SU-DHL-6 (cell line): ENCODE data around the gene AIFM1.

Experiments used
- CTCF ChIP-seq: fragments of 200-600 bp; sonication (generic); IDR thresholded peaks from one replicate; pipeline ENCODE4 v1.5.1; 2017; ENCODE audit warnings: antibody characterized with exemption, mild to moderate bottlenecking, low read length, moderate library complexity; ENCODE audit not compliant: insufficient read depth, poor library complexity, severe bottlenecking
- EZH2phosphoT487 ChIP-seq: fragments of 200-600 bp; sonication (generic), shearing (Covaris generic); conservative IDR thresholded peaks from 2 replicates; pipeline ENCODE4 v1.6.1; 2018; ENCODE audit warnings: mild to moderate bottlenecking, antibody characterized with exemption, low read length, moderate library complexity, mixed read lengths

- TF ChIP-seq CTCF (no peak), EZH2phosphoT487 (no peak)
Measured at GRCh38 chrX:130114141-130114588, 51.5 kb downstream of the AIFM1 start.
